ENCODE data around the gene YY1. TPM values are rescaled to one million over a fixed set of nuclear protein-coding genes. Genes with fewer than 3 reads are reported as not detected.

The YY1 gene
- total and polyA plus RNA-seq, 9 of the 15 experiments (the other 6 are each of a cell fraction or from before 2014, with no cell fraction given): 20.8 to 74.2 (median 46.7) TPM

GRCh38 chr14:100262545-100262944 is 23.6 kb downstream of the YY1 start:
- FAIRE-seq: no peak
- H3K4me1 ChIP-seq (replicated peaks in 1 of 2; ENCODE audit: control insufficient read depth in 2 of 2, insufficient read depth in 2 of 2, low read length in 2 of 2): no peaks in the 10 kb centered on the region; a peak in 4 of 5 replicates

More at GRCh38 chr14:100262545-100262944, 23.6 kb downstream of the YY1 start:
- no peak overlapping the region for H3K4me2 ChIP-seq (ENCODE audit: insufficient read depth, low read length)
- TF ChIP-seq HOXB6 (CRISPR knock-in tag; IDR thresholded peaks at IDR 0.05; ENCODE audit: borderline replicate concordance): no peak
- no peak for TF ChIP-seq TFAP4 (CRISPR knock-in tag; IDR thresholded peaks at IDR 0.05; ENCODE audit: borderline replicate concordance)
- TF ChIP-seq KDM1A (IDR thresholded peaks at IDR 0.05): no peak
- TF ChIP-seq PCBP2 (IDR thresholded peaks at IDR 0.05; ENCODE audit: low read depth, low read length, poor library complexity, severe bottlenecking): no peak
- TF ChIP-seq CBX8 (IDR thresholded peaks at IDR 0.05; ENCODE audit: borderline replicate concordance, extremely low read depth, low read depth, low read length, poor library complexity, severe bottlenecking): no peak
- TF ChIP-seq ZNF584 (CRISPR knock-in tag; IDR thresholded peaks at IDR 0.05; ENCODE audit: low read depth): no peak
- no peak for TF ChIP-seq RFX7 (CRISPR knock-in tag; IDR thresholded peaks at IDR 0.05)
- TF ChIP-seq ATF4 (CRISPR knock-in tag; IDR thresholded peaks at IDR 0.05): no peak
- TF ChIP-seq SRSF1 (IDR thresholded peaks at IDR 0.05; ENCODE audit: low read depth, low read length): no peak
- no peak for TF ChIP-seq NFE2 (IDR thresholded peaks at IDR 0.05; ENCODE audit: low read depth)
- TF ChIP-seq CTCFL (IDR thresholded peaks at IDR 0.05; ENCODE audit: borderline replicate concordance, insufficient read depth, low read depth, low read length, poor library complexity, severe bottlenecking): no peak
- TF ChIP-seq KDM2B (CRISPR knock-in tag; IDR thresholded peaks at IDR 0.05): no peak
- TF ChIP-seq TAF7 (tag; IDR thresholded peaks at IDR 0.05): no peak
- no peak for TF ChIP-seq MAZ (CRISPR knock-in tag; conservative IDR thresholded peaks at IDR 0.05 in 1 of 2, IDR thresholded peaks at IDR 0.05 in 1 of 2)
- no peak for TF ChIP-seq SMARCB1 (IDR thresholded peaks at IDR 0.05; ENCODE audit: insufficient read length, low read depth)
- no peak for TF ChIP-seq PTBP1 (IDR thresholded peaks at IDR 0.05; ENCODE audit: low read depth, low read length)
- H3K36me3 ChIP-seq (ENCODE audit: control insufficient read depth, insufficient read depth, low read length): peaks cover 55% of the 10 kb centered on the region
- no peaks in the 10 kb centered on the region for H3K27me3 ChIP-seq (ENCODE audit: control insufficient read depth in 2 of 2, insufficient read depth in 2 of 2, low read length in 2 of 2)
- H3K27ac ChIP-seq (ENCODE audit: extremely low read depth, low read depth, low read length): no peak overlapping the region
- intact Hi-C loops (cut with micrococcal nuclease) (no loop called here), in situ Hi-C loops (cut with MboI) (no loop called here)
- peaks cover 93% of the 10 kb centered on the region for H3K79me2 ChIP-seq (ENCODE audit: control insufficient read depth, insufficient read depth, low read length)
- no TSS peak for BruUV-seq (replicated peaks)
- ChIA-PET POLR2A (no interaction called here), CTCF (ENCODE audit: low intra/inter-chr PET ratio) (no interaction called here)
- no peaks in the 10 kb centered on the region for H3K9me3 ChIP-seq (replicated peaks; ENCODE audit: control insufficient read depth, insufficient read depth, low read depth, low read length)
- H2AFZ ChIP-seq (ENCODE audit: low read depth, low read length): no peak overlapping the region
- H3K9ac ChIP-seq (ENCODE audit: insufficient read depth in 1 of 2, low read depth in 2 of 2, low read length in 2 of 2): no peak overlapping the region
- H3K4me3 ChIP-seq: no peak overlapping the region
- 96% methylated on average over 5 of the region's 5 CpGs for WGBS (ENCODE audit: insufficient coverage, low coverage, missing lambda C conversion rate)
- no peak for DNase-seq (ENCODE audit: extremely low read depth in 1 of 4, low spot score in 3 of 4)
- ATAC-seq: no peak
- peaks cover 28% of the 10 kb centered on the region for H4K20me1 ChIP-seq (replicated peaks; ENCODE audit: control insufficient read depth, insufficient read depth, low read length)
- H3K9me1 ChIP-seq (ENCODE audit: control insufficient read depth, insufficient read depth, low read length): no peaks in the 10 kb centered on the region
